Activated T-cell treated with anti-CD3 and anti-CD28 coated beads, Interleukin-2, amount 50 U/mL, for 4 hours (primary cell): ENCODE data around the gene TNMD. TPM values are rescaled to one million over a fixed set of nuclear protein-coding genes. Genes with fewer than 3 reads are reported as not detected.
A peak's percentile ranks its signal among the peaks of the same experiment; 100 is the strongest.

Source experiments
- ATAC-seq, 2 donors: fragments of 200-7000 bp; cut with Tn5 transposase; one replicate each; pipeline ENCODE4 v1.10.0; 2021
- DNase-seq: peaks from one replicate; pipeline ENCODE4 v3.0.0-alpha.2; 2020
- H3K27me3 Mint-ChIP-seq: one replicate; pipeline ENCODE4 v1.8.0; 2021; ENCODE audit warnings: low read depth, mixed read lengths
- H3K36me3 Mint-ChIP-seq: one replicate; pipeline ENCODE4 v1.8.0; 2022; ENCODE audit warnings: mixed read lengths; ENCODE audit not compliant: insufficient read depth
- H3K4me1 Mint-ChIP-seq: one replicate; pipeline ENCODE4 v1.8.0; 2021; ENCODE audit warnings: low read depth, mixed read lengths
- H3K4me3 Mint-ChIP-seq: one replicate; pipeline ENCODE4 v1.8.0; 2021; ENCODE audit warnings: mild to moderate bottlenecking, moderate library complexity, mixed read lengths
- H3K9me3 Mint-ChIP-seq: one replicate; pipeline ENCODE4 v1.8.0; 2021; ENCODE audit warnings: mixed read lengths
- total RNA-seq, 3 donors: library from RNA; stranded (reverse); gene quantifications; one replicate each; pipeline ENCODE4 v1.2.1, GENCODE V29; 2021

TNMD gene
- total RNA-seq, 3 donors from 2014 or later, result not detected

DNA sequence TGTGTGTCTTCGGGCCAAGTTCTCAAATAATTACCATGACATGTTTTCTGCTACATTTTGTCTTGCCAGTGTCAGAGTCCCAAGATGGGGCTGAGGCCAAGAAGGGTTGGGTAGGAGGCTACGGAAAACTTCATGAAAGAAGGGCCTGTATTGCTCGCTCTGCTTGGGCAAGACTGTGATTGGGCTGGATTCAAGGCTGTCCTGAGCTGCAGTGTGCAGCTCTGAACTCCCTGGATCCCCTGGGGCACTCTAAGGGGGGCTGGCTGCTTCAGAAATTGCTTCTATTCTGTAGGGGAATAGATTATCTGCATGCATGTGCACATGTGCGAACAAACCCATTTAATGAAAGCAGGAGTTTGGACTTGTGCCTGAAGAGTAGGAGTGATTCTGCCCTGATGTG, 38.3 kb downstream of the TNMD start:
- no peaks in the 10 kb centered on the region for H3K9me3 Mint-ChIP-seq
- ATAC-seq, result no peak
- peaks cover 7% of the 10 kb centered on the region for H3K4me1 Mint-ChIP-seq
- no peak overlapping the region for H3K4me3 Mint-ChIP-seq
- no peaks in the 10 kb centered on the region for H3K36me3 Mint-ChIP-seq
- no peak for DNase-seq
- no peaks in the 10 kb centered on the region for H3K27me3 Mint-ChIP-seq

DNA sequence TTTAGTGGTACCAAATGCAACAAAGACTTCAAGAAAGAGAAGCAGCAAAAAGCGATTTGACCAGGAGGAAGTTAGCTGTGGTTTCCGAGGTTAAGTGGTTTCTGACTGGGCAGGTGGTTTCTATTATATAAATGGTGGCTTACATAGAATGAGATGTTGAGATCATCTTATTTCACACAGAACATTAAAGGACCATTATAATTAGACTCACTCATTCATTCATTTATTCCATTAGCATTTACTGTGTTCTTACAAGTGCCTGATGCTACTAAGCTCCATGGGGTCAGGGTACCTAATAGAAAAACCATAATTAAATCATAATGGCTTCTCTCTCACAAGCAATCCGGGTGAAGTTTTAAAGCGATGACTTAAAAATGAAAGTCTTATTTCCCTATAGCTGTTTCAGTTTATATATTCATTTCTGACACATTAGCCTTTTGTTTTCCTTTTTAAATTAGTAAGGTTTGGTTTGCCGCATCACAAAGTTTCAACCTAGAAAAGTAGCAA, 41.3 kb downstream of the TNMD start:
- no peak for DNase-seq
- Mint-ChIP-seq H3K27me3 (no peaks in the 10 kb centered on the region), H3K4me3 (no peak overlapping the region), H3K9me3 (no peaks in the 10 kb centered on the region), H3K36me3 (no peaks in the 10 kb centered on the region), H3K4me1 (peaks cover 7% of the 10 kb centered on the region)
- no peak for ATAC-seq

- ATAC-seq (no peak), DNase-seq (no peak)
- Mint-ChIP-seq H3K4me1 (peaks cover 7% of the 10 kb centered on the region), H3K27me3 (peaks cover 4% of the 10 kb centered on the region), H3K4me3 (no peak overlapping the region), H3K36me3 (no peaks in the 10 kb centered on the region), H3K9me3 (no peaks in the 10 kb centered on the region)
Observed at GRCh38 chrX:100635040-100635439, 50.3 kb downstream of the TNMD start.

- DNase-seq, result no peak
- Mint-ChIP-seq H3K9me3 (no peaks in the 10 kb centered on the region), H3K27me3 (peaks cover 6% of the 10 kb centered on the region), H3K36me3 (no peaks in the 10 kb centered on the region), H3K4me3 (peak overlapping the region; percentile 81), H3K4me1 (peaks cover 7% of the 10 kb centered on the region)
- ATAC-seq, result no peak
Observed at GRCh38 chrX:100635989-100636320, 51.2 kb downstream of the TNMD start.

DNA sequence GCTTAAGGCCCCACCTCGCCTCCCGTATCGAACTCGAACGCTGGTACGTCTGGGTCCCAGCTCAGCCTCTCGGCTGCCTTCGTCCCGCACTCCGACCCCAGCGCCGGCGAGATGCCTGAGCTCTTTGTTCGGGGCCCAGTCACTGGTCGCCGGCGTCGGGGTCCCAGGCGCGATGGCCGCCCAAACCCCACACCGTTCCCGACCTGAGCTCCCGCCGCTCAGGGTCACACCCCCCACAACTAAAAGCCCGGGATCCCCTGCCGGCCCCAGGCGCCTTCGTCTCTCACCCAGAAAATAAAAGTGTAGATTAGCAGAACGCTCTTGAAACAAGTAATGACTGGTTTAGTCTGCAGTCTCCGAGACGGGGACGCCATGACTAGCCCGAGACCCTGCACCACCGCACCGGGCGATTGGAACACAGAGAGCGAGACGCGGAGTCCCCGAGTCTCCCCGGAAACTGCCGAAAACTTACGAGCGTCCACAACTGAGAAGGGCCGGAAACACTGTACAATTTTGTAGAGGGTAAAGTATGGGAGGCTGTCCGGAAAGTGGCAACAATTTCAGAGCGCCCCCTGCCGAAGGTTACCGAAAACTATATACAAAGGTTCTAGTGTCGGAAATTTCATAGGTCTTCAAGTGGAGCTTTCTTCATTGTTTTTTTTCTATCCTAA, 51.7 kb downstream of the TNMD start, which contains the start of gene TSPAN6:
TSS of gene TSPAN6 (minus strand) at position 486 of the 671 bp plus-strand sequence. CDS start at position 374, 112 bp downstream.
- no peaks in the 10 kb centered on the region for H3K36me3 Mint-ChIP-seq
- ATAC-seq, result peak; percentile 99 to 100

GRCh38 chrX:100642290-100642689, 57.6 kb downstream of the TNMD start:
- no peak for ATAC-seq
- Mint-ChIP-seq H3K36me3 (no peaks in the 10 kb centered on the region), H3K9me3 (no peaks in the 10 kb centered on the region), H3K4me3 (no peak overlapping the region), H3K4me1 (no peaks in the 10 kb centered on the region), H3K27me3 (peaks cover 22% of the 10 kb centered on the region)
- no peak for DNase-seq

More for the DNA sequence above, 51.7 kb downstream of the TNMD start, which contains the start of gene TSPAN6:
- peak; percentile 61 for DNase-seq
- H3K4me1 Mint-ChIP-seq, result peaks cover 7% of the 10 kb centered on the region
- peaks cover 7% of the 10 kb centered on the region for H3K27me3 Mint-ChIP-seq
- H3K9me3 Mint-ChIP-seq, result no peaks in the 10 kb centered on the region
- peak within 1 kb of the TSS; percentile 81 for H3K4me3 Mint-ChIP-seq

- H3K36me3 Mint-ChIP-seq, result no peaks in the 10 kb centered on the region
- no peak overlapping the region for H3K4me3 Mint-ChIP-seq
- DNase-seq (no peak), ATAC-seq (no peak)
- peaks cover 22% of the 10 kb centered on the region for H3K27me3 Mint-ChIP-seq
- no peaks in the 10 kb centered on the region for H3K9me3 Mint-ChIP-seq
- no peaks in the 10 kb centered on the region for H3K4me1 Mint-ChIP-seq
Observed at GRCh38 chrX:100643212-100643611, 58.5 kb downstream of the TNMD start.

DNA sequence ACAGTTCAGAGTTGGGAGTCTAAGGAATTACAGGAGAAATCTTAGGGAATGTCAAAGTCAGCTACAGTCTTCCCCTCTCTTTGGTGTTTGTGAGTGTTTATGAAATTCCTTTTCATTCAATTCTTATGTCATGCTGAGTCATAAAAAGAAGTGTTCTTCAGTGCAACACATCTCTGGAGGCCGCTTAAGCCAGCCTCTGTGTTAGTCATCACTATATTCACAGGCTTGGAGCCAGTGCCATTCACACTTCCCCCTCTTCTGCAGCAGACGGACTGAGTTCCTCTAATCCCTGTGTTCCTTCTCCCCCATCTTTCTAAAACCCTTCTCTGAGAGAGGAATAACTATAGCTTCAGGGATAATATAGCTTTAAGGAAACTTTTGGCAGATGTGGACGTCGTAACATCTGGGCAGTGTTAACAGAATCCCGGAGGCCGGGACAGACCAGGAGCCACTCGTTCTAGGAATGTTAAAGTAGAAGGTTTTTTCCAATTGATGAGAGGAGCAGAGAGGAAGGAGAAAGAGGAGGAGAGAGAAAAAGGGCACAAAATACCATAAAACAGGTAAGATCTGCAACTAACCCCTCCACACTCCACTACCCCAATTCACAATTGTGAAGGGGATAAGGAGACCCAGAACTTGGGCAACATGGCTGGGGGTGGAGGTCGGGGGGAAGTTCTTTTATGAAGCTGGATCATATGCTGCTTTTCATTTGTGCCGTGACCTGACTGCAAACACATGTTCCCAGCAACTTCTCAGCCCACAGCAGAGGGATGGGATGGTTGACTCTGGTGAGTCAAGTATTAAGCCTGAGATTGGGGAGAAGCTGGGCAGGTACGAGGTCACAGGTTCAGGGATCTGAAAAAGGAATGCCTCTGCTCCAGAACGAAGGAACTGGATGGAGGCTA, 59.5 kb downstream of the TNMD start, which contains the start of gene SRPX2:
TSS of gene SRPX2 (plus strand) at position 244 of the 905 bp plus-strand sequence. CDS start 2,124 bp downstream, outside the sequence.
- Mint-ChIP-seq H3K4me3 (no peak within 1 kb of the TSS), H3K4me1 (no peaks in the 10 kb centered on the region), H3K27me3 (peaks cover 22% of the 10 kb centered on the region), H3K9me3 (no peaks in the 10 kb centered on the region), H3K36me3 (no peaks in the 10 kb centered on the region)
- ATAC-seq (peak in 1 of 2 donors; percentile 38), DNase-seq (no peak)

GRCh38 chrX:100645106-100645505, 60.4 kb downstream of the TNMD start:
- no peak overlapping the region for H3K4me3 Mint-ChIP-seq
- no peaks in the 10 kb centered on the region for H3K4me1 Mint-ChIP-seq
- peaks cover 18% of the 10 kb centered on the region for H3K27me3 Mint-ChIP-seq
- no peaks in the 10 kb centered on the region for H3K9me3 Mint-ChIP-seq
- ATAC-seq, result no peak
- no peak for DNase-seq
- H3K36me3 Mint-ChIP-seq, result no peaks in the 10 kb centered on the region

- DNase-seq (no peak), ATAC-seq (no peak)
- Mint-ChIP-seq H3K4me3 (no peak overlapping the region), H3K4me1 (no peaks in the 10 kb centered on the region), H3K36me3 (no peaks in the 10 kb centered on the region), H3K9me3 (no peaks in the 10 kb centered on the region), H3K27me3 (peaks cover 11% of the 10 kb centered on the region)
Observed at GRCh38 chrX:100647095-100647494, 62.4 kb downstream of the TNMD start.

GRCh38 chrX:100647739-100648138, 63.0 kb downstream of the TNMD start:
- no peaks in the 10 kb centered on the region for H3K4me1 Mint-ChIP-seq
- H3K9me3 Mint-ChIP-seq, result no peaks in the 10 kb centered on the region
- H3K4me3 Mint-ChIP-seq, result no peak overlapping the region
- ATAC-seq, result no peak
- no peaks in the 10 kb centered on the region for H3K36me3 Mint-ChIP-seq
- peaks cover 11% of the 10 kb centered on the region for H3K27me3 Mint-ChIP-seq
- DNase-seq, result no peak

GRCh38 chrX:100648458-100649417, 64.0 kb downstream of the TNMD start:
- Mint-ChIP-seq H3K36me3 (no peaks in the 10 kb centered on the region), H3K4me1 (no peaks in the 10 kb centered on the region), H3K9me3 (no peaks in the 10 kb centered on the region), H3K27me3 (peaks cover 11% of the 10 kb centered on the region), H3K4me3 (no peak overlapping the region)
- DNase-seq (no peak), ATAC-seq (no peak)
